Esophagus squamous epithelium (tissue), 4 donors: ENCODE measurements around the gene LMBR1L.

ENCODE experiments used
- POLR2A ChIP-seq, 4 donors: fragments of 450-650 bp; IDR thresholded peaks; one replicate each; pipeline ENCODE4 v1.6.1; 2017; ENCODE audit warnings: antibody characterized with exemption in 4 of 4, mild to moderate bottlenecking in 4 of 4, moderate library complexity in 3 of 4
- TF ChIP-seq, protein P1 (sequence below), 6 experiments: fragments of 450-650 bp in 4 of 6; fragments of 200-600 bp in 2 of 6; sonication (generic) in 2 of 6; IDR thresholded peaks; one replicate each; pipeline ENCODE4 v1.5.1; 2016 to 2019; ENCODE audit warnings: antibody characterized with exemption in 6 of 6, mild to moderate bottlenecking in 4 of 6, moderate library complexity in 4 of 6

DNA sequence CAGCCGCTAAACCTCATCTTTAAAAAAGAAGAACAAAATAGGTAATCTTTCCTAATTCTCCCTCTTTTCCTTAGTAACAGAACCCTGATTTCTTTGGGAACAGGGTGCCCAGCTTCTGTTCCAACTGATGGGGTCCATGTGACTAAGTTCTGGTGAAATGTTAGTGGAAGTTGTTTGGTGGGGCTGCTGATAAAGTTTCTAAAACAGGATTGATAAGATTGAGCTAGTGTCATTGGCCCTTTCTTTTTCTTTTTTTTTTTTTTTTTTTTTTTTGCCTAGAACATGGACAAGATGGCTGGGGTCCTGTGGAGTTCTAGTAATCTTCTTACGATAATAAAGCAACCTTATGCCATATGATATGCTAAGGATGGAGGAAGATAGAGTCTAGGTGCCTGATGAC is 36.7 kb upstream of the LMBR1L start:
- TF ChIP-seq, protein P1, sequence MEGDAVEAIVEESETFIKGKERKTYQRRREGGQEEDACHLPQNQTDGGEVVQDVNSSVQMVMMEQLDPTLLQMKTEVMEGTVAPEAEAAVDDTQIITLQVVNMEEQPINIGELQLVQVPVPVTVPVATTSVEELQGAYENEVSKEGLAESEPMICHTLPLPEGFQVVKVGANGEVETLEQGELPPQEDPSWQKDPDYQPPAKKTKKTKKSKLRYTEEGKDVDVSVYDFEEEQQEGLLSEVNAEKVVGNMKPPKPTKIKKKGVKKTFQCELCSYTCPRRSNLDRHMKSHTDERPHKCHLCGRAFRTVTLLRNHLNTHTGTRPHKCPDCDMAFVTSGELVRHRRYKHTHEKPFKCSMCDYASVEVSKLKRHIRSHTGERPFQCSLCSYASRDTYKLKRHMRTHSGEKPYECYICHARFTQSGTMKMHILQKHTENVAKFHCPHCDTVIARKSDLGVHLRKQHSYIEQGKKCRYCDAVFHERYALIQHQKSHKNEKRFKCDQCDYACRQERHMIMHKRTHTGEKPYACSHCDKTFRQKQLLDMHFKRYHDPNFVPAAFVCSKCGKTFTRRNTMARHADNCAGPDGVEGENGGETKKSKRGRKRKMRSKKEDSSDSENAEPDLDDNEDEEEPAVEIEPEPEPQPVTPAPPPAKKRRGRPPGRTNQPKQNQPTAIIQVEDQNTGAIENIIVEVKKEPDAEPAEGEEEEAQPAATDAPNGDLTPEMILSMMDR (IDR thresholded peaks at IDR 0.05) = no peak
- TF ChIP-seq POLR2A (IDR thresholded peaks at IDR 0.05) = no peak
